K562 (cell line): ENCODE results near the gene XPC. TPM values are rescaled to one million over a fixed set of nuclear protein-coding genes. Genes with fewer than 3 reads are reported as not detected.
A peak's percentile ranks its signal among the peaks of the same experiment; 100 is the strongest.

Experiments used
- AFF4 ChIP-seq: sonication (generic); formaldehyde crosslinking; IDR thresholded peaks from 2 replicates; pipeline ENCODE4 v1.8.0; 2023; ENCODE audit warnings: mild to moderate bottlenecking, missing genetic modification reagents
- BRF1 ChIP-seq: IDR thresholded peaks from 3 replicates; pipeline ENCODE4 v1.6.1; 2011; ENCODE audit warnings: borderline replicate concordance, mild to moderate bottlenecking; ENCODE audit not compliant: insufficient read length; ENCODE audit errors: extremely low read depth
- CBFA2T3 ChIP-seq: fragments of 450-650 bp; IDR thresholded peaks from 2 replicates; pipeline ENCODE4 v1.6.1; 2017
- E2F1 ChIP-seq: sonication (generic); formaldehyde crosslinking; IDR thresholded peaks from 2 replicates; pipeline ENCODE4 v1.8.1; 2023; ENCODE audit warnings: mild to moderate bottlenecking, missing genetic modification reagents, moderate library complexity
- HMBOX1 ChIP-seq: sonication (generic); IDR thresholded peaks from 2 replicates; pipeline ENCODE4 v1.6.1; 2016
- KLF16 ChIP-seq: IDR thresholded peaks from 2 replicates; pipeline ENCODE4 v1.6.1; 2016; ENCODE audit warnings: antibody characterized with exemption
- LARP7 ChIP-seq: fragments of 450-650 bp; IDR thresholded peaks from 2 replicates; pipeline ENCODE4 v1.6.1; 2016
- LCOR ChIP-seq: sonication (generic); formaldehyde crosslinking; IDR thresholded peaks from 2 replicates; pipeline ENCODE4 v1.8.0; 2022; ENCODE audit warnings: mild to moderate bottlenecking, missing genetic modification reagents
- MAX ChIP-seq: sonication (generic); formaldehyde crosslinking; IDR thresholded peaks from 2 replicates; pipeline ENCODE4 v1.9.0; 2022; ENCODE audit warnings: mild to moderate bottlenecking, missing genetic modification reagents
- ZNF551 ChIP-seq: fragments of 250-450 bp; sonication (Bioruptor Pico); IDR thresholded peaks from 2 replicates; pipeline ENCODE4 v1.5.0; 2021; ENCODE audit warnings: mild to moderate bottlenecking, moderate library complexity
- ZNF586 ChIP-seq: fragments of 450-650 bp; formaldehyde crosslinking; conservative IDR thresholded peaks from 2 replicates; pipeline ENCODE4 v1.4.0; 2020; ENCODE audit warnings: mild to moderate bottlenecking, moderate library complexity
- polyA plus RNA-seq, 8 experiments: library from polyadenylated mRNA; depleted of rRNA in 4 of 8; stranded (reverse) in 5 of 8; unstranded in 3 of 8; fragments of >200 nt; fragmentation: Nextera tagmentation in 2 of 8; fragmentation: Illumina TruSeq in 1 of 8; extraction: Ambion mirVana in 2 of 8; extraction: Trizol in 1 of 8; gene quantifications; 2 replicates each; pipeline versions ENCODE4 v1.2.1 to v1.2.3, GENCODE V29; 2011 to 2014; ENCODE audit warnings: inconsistent platforms in 1 of 8, missing spikeins in 1 of 8
- total RNA-seq, 7 experiments: library from RNA; depleted of rRNA in 6 of 7; stranded (reverse); fragments of >200 nt in 6 of 7; fragmentation: Illumina TruSeq in 2 of 7; extraction: Trizol in 2 of 7; gene quantifications; 2 replicates each; pipeline versions ENCODE4 v1.2.1 to v1.2.3, GENCODE V29; 2011 to 2021; ENCODE audit warnings: low replicate concordance in 1 of 7

Gene XPC
- total and polyA plus RNA-seq, 9 of the 15 experiments (the other 6 are each of a cell fraction or from before 2014, with no cell fraction given) = 3.8 to 54.7 (median 41.3) TPM

GRCh38 chr3:14118400-14119381, 59.7 kb downstream of the XPC start (continued):
- no peak for TF ChIP-seq AFF4 (CRISPR knock-in tag)
- TF ChIP-seq ZNF586 = no peak
- TF ChIP-seq CBFA2T3 = 0 out of 2 replicates have a peak, but pooled peaks have one; percentile 5
- TF ChIP-seq KLF16 = no peak
- TF ChIP-seq HMBOX1 = 0 out of 2 replicates have a peak, but pooled peaks have one; percentile 10
- TF ChIP-seq BRF1 = no peak
- TF ChIP-seq LARP7 = no peak
- peak; percentile 16; the same call in 1 of the 2 replicates for TF ChIP-seq MAX (CRISPR knock-in tag)
- TF ChIP-seq E2F1 (CRISPR knock-in tag) = no peak
- no peak for TF ChIP-seq ZNF551 (CRISPR knock-in tag)
- TF ChIP-seq LCOR (CRISPR knock-in tag) = no peak
